Endothelial cell of umbilical vein (primary cell): Measurements from ENCODE around the gene ITPRID1. TPM values are rescaled to one million over a fixed set of nuclear protein-coding genes. Genes with fewer than 3 reads are reported as not detected.

Experiments used
- BruUV-seq: library from RNA; stranded (reverse); fragments of 400-500 nt; replicated peaks from 2 replicates; lab custom pipeline; 2021; lab: Mats Ljungman, UMichigan
- CTCF ChIA-PET: fragments of 300-600, 350-600 bp; sonication (Branson Sonifier 250); formaldehyde crosslinking; loops from one replicate; lab custom pipeline; 2021; ENCODE audit warnings: antibody characterized with exemption, inconsistent platforms; lab: Charles Lee
- POLR2A ChIA-PET: fragments of 300-600, 350-600 bp; sonication (Branson Sonifier 250); formaldehyde crosslinking; loops from one replicate; lab custom pipeline; 2021; ENCODE audit warnings: antibody characterized with exemption, inconsistent platforms; lab: Charles Lee
- DNase-seq: peaks from one replicate; pipeline ENCODE4 v3.0.0-alpha.2; 2011; ENCODE audit warnings: low read depth, low spot score
- FAIRE-seq: peaks from 2 replicates; lab custom pipeline; 2011; peaks lifted over from hg19 to GRCh38; lab: Jason Lieb, UNC
- H2AFZ ChIP-seq: 2 replicates; pipeline ENCODE4 v1.6.0; 2012; ENCODE audit warnings: low read depth, low read length, control low read depth, inconsistent platforms
- H3K27ac ChIP-seq: 2 replicates; pipeline ENCODE4 v1.5.1; 2011; ENCODE audit warnings: low read depth, mild to moderate bottlenecking, control low read depth, low read length, moderate library complexity; ENCODE audit not compliant: insufficient read depth
- H3K27me3 ChIP-seq, 2 experiments: 2 replicates each; pipeline versions ENCODE4 v1.6.0 to v1.6.1; 2011; ENCODE audit warnings: low read length in 2 of 2, mixed read lengths in 1 of 2; ENCODE audit not compliant: control insufficient read depth in 2 of 2, insufficient read depth in 2 of 2
- H3K36me3 ChIP-seq, 2 experiments: 2 replicates in 1 of 2; 3 replicates in 1 of 2; pipeline ENCODE4 v1.5.1; 2011; ENCODE audit warnings: low read length in 2 of 2, mild to moderate bottlenecking in 1 of 2, moderate library complexity in 1 of 2; ENCODE audit not compliant: control insufficient read depth in 2 of 2, insufficient read depth in 2 of 2; ENCODE audit errors: extremely low read depth in 1 of 2
- H3K4me1 ChIP-seq: 3 replicates; pipeline ENCODE4 v1.5.1; 2011; ENCODE audit warnings: mild to moderate bottlenecking, low read length; ENCODE audit not compliant: control insufficient read depth, insufficient read depth; ENCODE audit errors: extremely low read depth
- H3K4me2 ChIP-seq: 2 replicates; pipeline ENCODE4 v1.6.1; 2011; ENCODE audit warnings: low read length, control low read depth, mixed read lengths; ENCODE audit not compliant: insufficient read depth
- H3K4me3 ChIP-seq, 3 experiments: fragments of 200-600 bp in 1 of 3; sonication (generic), shearing (Covaris generic) in 1 of 3; replicated peaks in 1 of 3; 2 replicates each; pipeline ENCODE4 v1.5.1; 2011 to 2016; ENCODE audit warnings: control low read depth in 3 of 3, low read length in 3 of 3, mild to moderate bottlenecking in 2 of 3, inconsistent platforms in 1 of 3, low read depth in 1 of 3, moderate library complexity in 1 of 3; ENCODE audit not compliant: insufficient read depth in 1 of 3
- H3K79me2 ChIP-seq: 2 replicates; pipeline ENCODE4 v1.6.0; 2012; ENCODE audit warnings: low read length, inconsistent platforms; ENCODE audit not compliant: control insufficient read depth, insufficient read depth
- H3K9ac ChIP-seq: replicated peaks from 2 replicates; pipeline ENCODE3; 2011; ENCODE audit warnings: low read length, control low read depth; ENCODE audit not compliant: insufficient read depth; ENCODE audit errors: extremely low read depth
- H3K9me1 ChIP-seq: replicated peaks from 3 replicates; pipeline ENCODE4 v1.6.0; 2011; ENCODE audit warnings: mild to moderate bottlenecking, low read length; ENCODE audit not compliant: control insufficient read depth, insufficient read depth; ENCODE audit errors: extremely low read depth
- H3K9me3 ChIP-seq: replicated peaks from 2 replicates; pipeline ENCODE4 v1.5.1; 2012; ENCODE audit warnings: low read length, inconsistent platforms; ENCODE audit not compliant: control insufficient read depth, insufficient read depth
- H4K20me1 ChIP-seq: replicated peaks from 2 replicates; pipeline ENCODE3; 2011; ENCODE audit warnings: mild to moderate bottlenecking, low read length; ENCODE audit not compliant: control insufficient read depth, insufficient read depth; ENCODE audit errors: extremely low read depth
- EZH2 ChIP-seq: IDR thresholded peaks from 2 replicates; pipeline ENCODE4 v1.6.1; 2012; ENCODE audit warnings: borderline replicate concordance, low read depth, mild to moderate bottlenecking, moderate library complexity, low read length, inconsistent platforms; ENCODE audit not compliant: severe bottlenecking
- FOS ChIP-seq: IDR thresholded peaks from 2 replicates; pipeline ENCODE4 v1.6.1; 2011; ENCODE audit warnings: mild to moderate bottlenecking, low read length, moderate library complexity, borderline replicate concordance; ENCODE audit not compliant: insufficient read depth
- GATA2 ChIP-seq: IDR thresholded peaks from 2 replicates; pipeline ENCODE4 v1.7.0; 2011; ENCODE audit warnings: low read depth, mild to moderate bottlenecking, moderate library complexity, mixed read lengths, low read length; ENCODE audit not compliant: insufficient read length, insufficient read depth
- JUN ChIP-seq: IDR thresholded peaks from 2 replicates; pipeline ENCODE4 v1.6.1; 2011; ENCODE audit warnings: borderline replicate concordance, low read depth; ENCODE audit not compliant: insufficient read length, insufficient read depth
- MYC ChIP-seq: IDR thresholded peaks from one replicate; pipeline ENCODE4 v1.6.1; 2011; ENCODE audit warnings: mild to moderate bottlenecking, low read depth, low read length
- POLR2A ChIP-seq: IDR thresholded peaks from 2 replicates; pipeline ENCODE4 v1.6.1; 2012; ENCODE audit warnings: low read depth, mild to moderate bottlenecking, control low read depth, low read length
- POLR2AphosphoS5 ChIP-seq: IDR thresholded peaks from 2 replicates; pipeline ENCODE4 v1.6.1; 2012; ENCODE audit warnings: low read depth, mild to moderate bottlenecking, control low read depth, low read length, moderate library complexity; ENCODE audit not compliant: insufficient read depth
- dilution Hi-C: fragments of 300-500 bp; cut with MboI; formaldehyde crosslinking; loops from one replicate; pipeline ENCODE4 v1.15.0; 2019; ENCODE audit warnings: low sequenced_read_pairs; ENCODE audit not compliant: extremely low pct_ligation_motif_present
- intact Hi-C: fragments of 100-400 bp; cut with micrococcal nuclease; formaldehyde crosslinking; loops from one replicate; pipeline ENCODE4 v1.10.0; 2022
- polyA plus RNA-seq, 4 experiments: library from polyadenylated mRNA; depleted of rRNA in 3 of 4; stranded (reverse) in 3 of 4; unstranded in 1 of 4; fragments of >200 nt; gene quantifications; 2 replicates each; pipeline versions ENCODE4 v1.2.1 to v1.2.3, GENCODE V29; 2011 to 2012; ENCODE audit warnings: missing spikeins in 1 of 4
- total RNA-seq: library from RNA; stranded (reverse); gene quantifications from 2 replicates; pipeline ENCODE4 v1.2.3, GENCODE V29; 2021
- TF ChIP-seq, protein P1 (sequence below), 2 donors: IDR thresholded peaks; 1 replicate in 1 of 2; 2 replicates in 1 of 2; pipeline ENCODE4 v1.5.1; 2011; ENCODE audit warnings: low read length in 2 of 2, mild to moderate bottlenecking in 2 of 2, moderate library complexity in 2 of 2, control low read depth in 1 of 2, inconsistent platforms in 1 of 2, low read depth in 1 of 2; ENCODE audit not compliant: insufficient read depth in 1 of 2; ENCODE audit errors: extremely low read depth in 1 of 2
- TF ChIP-seq, protein P2 (sequence below): IDR thresholded peaks from 2 replicates; pipeline ENCODE4 v1.6.1; 2011; ENCODE audit not compliant: insufficient read depth, insufficient read length

Gene ITPRID1
- total and polyA plus RNA-seq, 2 donors (not counting 3 experiments of a cell fraction or from before 2014, with no cell fraction given): not detected

- Histone ChIP-seq H3K27ac (no peak overlapping the region), H3K4me1 (no peaks in the 10 kb centered on the region), H3K9ac (no peak overlapping the region), H3K4me2 (no peak overlapping the region), H4K20me1 (no peaks in the 10 kb centered on the region), H3K9me3 (no peaks in the 10 kb centered on the region), H2AFZ (no peak overlapping the region), H3K36me3 (no peaks in the 10 kb centered on the region), H3K27me3 (no peaks in the 10 kb centered on the region), H3K79me2 (no peaks in the 10 kb centered on the region), H3K4me3 (no peak overlapping the region), H3K9me1 (no peaks in the 10 kb centered on the region)
- intact Hi-C loops (loop anchor here (1.0 to 5.0 kb wide), 2 partner anchors 49 to 88 kb away; no protein-coding TSS in a partner anchor), dilution Hi-C loops (no loop called here)
- no TSS peak for BruUV-seq
- TF ChIP-seq, protein P1, sequence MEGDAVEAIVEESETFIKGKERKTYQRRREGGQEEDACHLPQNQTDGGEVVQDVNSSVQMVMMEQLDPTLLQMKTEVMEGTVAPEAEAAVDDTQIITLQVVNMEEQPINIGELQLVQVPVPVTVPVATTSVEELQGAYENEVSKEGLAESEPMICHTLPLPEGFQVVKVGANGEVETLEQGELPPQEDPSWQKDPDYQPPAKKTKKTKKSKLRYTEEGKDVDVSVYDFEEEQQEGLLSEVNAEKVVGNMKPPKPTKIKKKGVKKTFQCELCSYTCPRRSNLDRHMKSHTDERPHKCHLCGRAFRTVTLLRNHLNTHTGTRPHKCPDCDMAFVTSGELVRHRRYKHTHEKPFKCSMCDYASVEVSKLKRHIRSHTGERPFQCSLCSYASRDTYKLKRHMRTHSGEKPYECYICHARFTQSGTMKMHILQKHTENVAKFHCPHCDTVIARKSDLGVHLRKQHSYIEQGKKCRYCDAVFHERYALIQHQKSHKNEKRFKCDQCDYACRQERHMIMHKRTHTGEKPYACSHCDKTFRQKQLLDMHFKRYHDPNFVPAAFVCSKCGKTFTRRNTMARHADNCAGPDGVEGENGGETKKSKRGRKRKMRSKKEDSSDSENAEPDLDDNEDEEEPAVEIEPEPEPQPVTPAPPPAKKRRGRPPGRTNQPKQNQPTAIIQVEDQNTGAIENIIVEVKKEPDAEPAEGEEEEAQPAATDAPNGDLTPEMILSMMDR (IDR thresholded peaks at IDR 0.05; ENCODE audit: extremely low read depth in 1 of 2, insufficient read depth in 1 of 2, low read depth in 1 of 2, low read length in 2 of 2): peak in 1 of 2 donors; percentile 13
- TF ChIP-seq POLR2AphosphoS5: no peak
- FAIRE-seq (no peak), DNase-seq (no peak)
- ChIA-PET POLR2A (no interaction called here), CTCF (interaction anchor here (0.7 to 1.7 kb wide), 6 partner anchors 14 to 557 kb away, joined by 3 to 9 read pairs (median 4); no protein-coding TSS in a partner anchor)
Observed at GRCh38 chr7:31648288-31648687, 134.4 kb downstream of the ITPRID1 start.

- intact Hi-C loops: loop anchor here (1.0 to 5.0 kb wide), 2 partner anchors 48 to 87 kb away; no protein-coding TSS in a partner anchor
- TF ChIP-seq JUN: no peak
- no peak for TF ChIP-seq GATA2
- TF ChIP-seq, protein P2, sequence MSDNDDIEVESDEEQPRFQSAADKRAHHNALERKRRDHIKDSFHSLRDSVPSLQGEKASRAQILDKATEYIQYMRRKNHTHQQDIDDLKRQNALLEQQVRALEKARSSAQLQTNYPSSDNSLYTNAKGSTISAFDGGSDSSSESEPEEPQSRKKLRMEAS: no peak
- no peak for TF ChIP-seq FOS
- TF ChIP-seq, protein P1 (IDR thresholded peaks at IDR 0.05; ENCODE audit: extremely low read depth in 1 of 2, insufficient read depth in 1 of 2, low read depth in 1 of 2, low read length in 2 of 2): no peak
- TF ChIP-seq POLR2AphosphoS5: no peak
- TF ChIP-seq MYC: no peak
- TF ChIP-seq POLR2A: no peak
- no peak for TF ChIP-seq EZH2
- dilution Hi-C loops: no loop called here
Observed at GRCh38 chr7:31648880-31649279, 135.0 kb downstream of the ITPRID1 start.

More at GRCh38 chr7:31648880-31649279, 135.0 kb downstream of the ITPRID1 start:
- Histone ChIP-seq H3K36me3 (no peaks in the 10 kb centered on the region), H3K27ac (no peak overlapping the region), H3K9ac (no peak overlapping the region), H3K79me2 (no peaks in the 10 kb centered on the region), H3K4me2 (no peak overlapping the region), H3K27me3 (no peaks in the 10 kb centered on the region), H3K4me1 (no peaks in the 10 kb centered on the region), H3K9me3 (no peaks in the 10 kb centered on the region), H3K9me1 (no peaks in the 10 kb centered on the region), H4K20me1 (no peaks in the 10 kb centered on the region), H2AFZ (no peak overlapping the region), H3K4me3 (no peak overlapping the region)
- POLR2A ChIA-PET: no interaction called here
- DNase-seq (no peak), FAIRE-seq (no peak)
- BruUV-seq: no TSS peak
- CTCF ChIA-PET: interaction anchor here (0.7 to 1.7 kb wide), 8 partner anchors 14 to 556 kb away, joined by 3 to 9 read pairs (median 4); no protein-coding TSS in a partner anchor
